ENCODE results near the gene SH3RF3.

DNA sequence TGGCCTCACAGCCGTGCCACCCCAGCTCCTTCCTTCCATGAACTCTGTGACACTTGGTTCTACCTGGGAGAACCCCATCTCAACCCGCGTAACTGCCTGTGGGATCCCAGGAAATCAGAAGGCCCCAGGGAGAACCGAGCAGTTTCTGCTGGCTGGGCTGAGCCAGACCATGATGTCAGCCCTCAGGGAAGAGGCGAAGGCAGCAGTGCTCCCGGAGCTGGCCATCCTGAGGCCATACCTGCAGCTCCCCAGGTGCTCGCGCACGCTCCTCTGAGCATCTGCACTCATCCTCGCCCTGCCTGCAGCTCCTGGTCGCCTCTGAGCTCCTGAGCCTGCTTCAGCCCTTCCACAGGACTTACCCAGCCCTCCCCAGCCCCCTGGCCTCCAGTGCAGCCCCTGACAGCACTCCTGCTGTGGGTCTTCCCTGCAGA, 298.7 kb downstream of the SH3RF3 start:
- TF ChIP-seq, protein P1, sequence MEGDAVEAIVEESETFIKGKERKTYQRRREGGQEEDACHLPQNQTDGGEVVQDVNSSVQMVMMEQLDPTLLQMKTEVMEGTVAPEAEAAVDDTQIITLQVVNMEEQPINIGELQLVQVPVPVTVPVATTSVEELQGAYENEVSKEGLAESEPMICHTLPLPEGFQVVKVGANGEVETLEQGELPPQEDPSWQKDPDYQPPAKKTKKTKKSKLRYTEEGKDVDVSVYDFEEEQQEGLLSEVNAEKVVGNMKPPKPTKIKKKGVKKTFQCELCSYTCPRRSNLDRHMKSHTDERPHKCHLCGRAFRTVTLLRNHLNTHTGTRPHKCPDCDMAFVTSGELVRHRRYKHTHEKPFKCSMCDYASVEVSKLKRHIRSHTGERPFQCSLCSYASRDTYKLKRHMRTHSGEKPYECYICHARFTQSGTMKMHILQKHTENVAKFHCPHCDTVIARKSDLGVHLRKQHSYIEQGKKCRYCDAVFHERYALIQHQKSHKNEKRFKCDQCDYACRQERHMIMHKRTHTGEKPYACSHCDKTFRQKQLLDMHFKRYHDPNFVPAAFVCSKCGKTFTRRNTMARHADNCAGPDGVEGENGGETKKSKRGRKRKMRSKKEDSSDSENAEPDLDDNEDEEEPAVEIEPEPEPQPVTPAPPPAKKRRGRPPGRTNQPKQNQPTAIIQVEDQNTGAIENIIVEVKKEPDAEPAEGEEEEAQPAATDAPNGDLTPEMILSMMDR (optimal IDR thresholded peaks at IDR 0.05 in 1 of 3, IDR thresholded peaks at IDR 0.05 in 1 of 3, conservative IDR thresholded peaks at IDR 0.05 in 1 of 3; ENCODE audit: extremely low read depth in 1 of 3, insufficient read depth in 2 of 3, low read length in 3 of 3): no peak
- TF ChIP-seq EZH2 (IDR thresholded peaks at IDR 0.05; ENCODE audit: low read length): no peak

Data from keratinocyte (primary cell).